GM10847 (cell line): ENCODE measurements around the gene GAD2.

Experiments
- POLR2A ChIP-seq: IDR thresholded peaks from 2 replicates; pipeline ENCODE4 v1.6.1; 2011; ENCODE audit not compliant: insufficient read length; ENCODE audit errors: extremely low read depth

Gene GAD2

DNA sequence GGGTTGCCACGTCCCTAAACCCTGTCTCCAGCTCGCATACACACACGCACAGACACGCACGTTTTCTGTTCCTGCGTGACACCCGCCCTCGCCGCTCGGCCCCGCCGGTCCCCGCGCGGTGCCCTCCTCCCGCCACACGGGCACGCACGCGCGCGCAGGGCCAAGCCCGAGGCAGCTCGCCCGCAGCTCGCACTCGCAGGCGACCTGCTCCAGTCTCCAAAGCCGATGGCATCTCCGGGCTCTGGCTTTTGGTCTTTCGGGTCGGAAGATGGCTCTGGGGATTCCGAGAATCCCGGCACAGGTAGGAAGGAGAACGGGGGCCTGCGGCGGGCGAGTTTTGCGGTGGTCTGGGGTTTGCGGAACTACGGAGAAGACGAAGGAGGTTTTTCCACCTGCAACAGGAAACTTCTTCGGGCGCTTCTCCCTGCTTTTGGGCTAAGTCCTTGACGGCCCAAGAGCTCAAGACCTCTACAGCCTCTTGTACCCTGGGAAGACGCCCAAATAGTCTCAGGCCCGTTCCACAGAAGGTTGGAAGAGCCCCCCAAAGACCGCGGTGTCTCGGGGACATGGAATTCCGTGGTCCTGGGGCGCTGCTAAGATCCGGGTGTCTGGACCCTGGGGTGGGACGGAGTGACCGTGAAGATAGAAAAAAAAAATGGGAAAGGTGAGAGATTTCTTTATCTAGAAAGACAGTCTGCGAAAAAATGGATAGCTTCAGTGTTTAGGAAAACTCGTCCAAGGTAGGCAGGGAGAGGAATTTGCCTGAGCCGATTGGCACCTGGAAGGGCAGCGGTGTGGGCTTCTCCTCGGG lies at the start of gene GAD2:
TSS of gene GAD2 (plus strand) at position 190 of the 811 bp plus-strand sequence. CDS start at position 226, 36 bp downstream.
- no peak for TF ChIP-seq POLR2A

- TF ChIP-seq POLR2A: no peak
Observed at GRCh38 chr10:26169466-26169865, 47.1 kb upstream of the GAD2 start.

DNA sequence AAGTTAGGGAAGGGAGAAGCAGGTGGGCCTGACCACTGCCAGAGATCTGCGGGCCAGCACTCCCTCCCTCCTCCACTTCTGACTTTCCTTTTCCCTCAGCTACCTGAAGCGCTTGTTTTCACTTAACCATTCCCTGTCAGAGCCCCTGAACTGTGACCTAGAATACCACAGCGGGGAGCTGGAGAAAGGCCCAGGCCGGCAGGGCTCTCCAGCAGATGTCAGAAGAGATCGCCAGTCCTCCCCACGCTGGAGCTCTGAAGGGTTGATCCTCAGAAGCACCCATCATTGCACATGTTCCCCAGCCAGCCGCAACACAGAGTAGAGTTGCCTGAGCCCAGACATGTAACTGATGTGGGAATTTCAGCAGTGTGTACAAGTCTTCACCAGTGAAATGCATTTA lies 44.4 kb upstream of the GAD2 start:
- no peak for TF ChIP-seq POLR2A

GRCh38 chr10:26173837-26174236 lies 42.7 kb upstream of the GAD2 start:
- TF ChIP-seq POLR2A: no peak

DNA sequence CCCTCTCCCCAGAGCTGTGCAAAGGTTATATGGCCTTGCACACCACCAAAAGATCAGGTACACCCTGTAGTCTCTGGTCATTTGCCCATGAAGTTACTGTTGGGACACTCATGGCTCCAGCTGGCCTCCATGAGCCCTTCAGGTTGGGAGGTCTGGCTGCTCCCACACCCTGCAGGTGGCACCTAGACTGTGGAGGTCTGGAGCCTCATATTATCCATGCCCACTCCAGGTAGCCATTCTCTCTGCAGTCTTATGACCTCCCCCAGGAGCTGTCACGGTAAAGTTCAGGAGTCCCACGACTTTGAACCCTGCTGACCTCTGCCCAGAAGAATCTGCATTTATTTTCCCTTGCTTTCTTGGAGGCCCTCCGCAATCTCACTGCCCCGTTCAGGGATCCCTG lies 39.2 kb upstream of the GAD2 start:
- TF ChIP-seq POLR2A: no peak

DNA sequence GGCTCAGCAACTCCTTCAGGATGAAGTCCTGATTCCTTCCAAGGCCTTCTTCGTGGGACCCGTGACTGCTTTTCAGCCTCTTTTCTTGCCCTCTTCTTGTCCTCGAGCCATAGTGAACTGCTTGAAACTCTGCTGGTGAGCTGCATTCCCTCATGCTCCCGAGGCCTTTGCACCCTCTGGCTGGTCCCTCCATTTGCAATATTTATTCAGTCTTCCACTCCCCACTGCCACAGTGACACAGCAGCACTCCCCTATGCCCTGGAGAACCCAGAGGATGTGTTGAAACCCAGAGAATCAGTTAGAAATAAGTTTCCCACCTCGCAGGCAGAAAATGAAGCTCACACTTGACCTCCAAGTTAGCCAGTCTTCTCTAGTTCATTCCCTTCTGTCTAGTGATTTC lies 22.3 kb upstream of the GAD2 start:
- no peak for TF ChIP-seq POLR2A

GRCh38 chr10:26197248-26197647 lies 19.3 kb upstream of the GAD2 start:
- no peak for TF ChIP-seq POLR2A

DNA sequence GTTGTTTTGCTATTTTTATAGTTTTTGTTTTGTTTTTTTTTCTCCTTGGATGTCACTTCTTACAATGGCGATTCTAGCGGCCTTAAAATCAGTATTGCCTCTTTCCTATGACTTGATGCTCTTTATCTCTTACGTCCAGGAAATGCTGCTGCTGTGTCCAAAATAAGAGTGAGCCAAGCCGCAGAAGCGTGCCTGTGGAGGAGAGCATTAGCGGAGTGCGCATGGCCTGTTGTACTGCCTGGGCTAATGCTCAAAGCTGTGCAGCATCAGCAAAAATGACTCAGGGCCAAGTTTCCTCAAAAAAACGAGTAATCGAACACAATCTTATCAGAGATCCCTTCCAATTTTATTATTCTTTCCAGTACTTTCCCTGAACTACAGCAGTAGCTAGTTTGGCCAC lies 18.5 kb upstream of the GAD2 start:
- no peak for TF ChIP-seq POLR2A

DNA sequence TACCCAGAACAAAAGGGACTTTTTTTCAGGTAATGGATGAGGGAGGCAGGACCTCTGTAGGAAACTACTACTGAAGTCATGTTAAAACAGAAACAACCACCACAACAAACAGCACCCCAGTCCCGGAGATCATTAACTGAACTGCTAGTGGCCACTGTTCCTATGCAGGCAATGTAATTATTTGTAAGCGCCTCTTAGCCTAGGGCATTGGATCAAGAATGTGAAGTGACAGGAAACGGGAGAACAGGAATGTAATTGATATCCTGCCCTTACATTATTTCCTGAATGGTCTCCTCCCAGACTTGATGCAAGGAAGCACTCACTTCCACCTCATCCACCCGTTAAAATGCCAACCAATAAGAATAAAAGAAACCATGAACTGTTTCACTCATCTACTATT lies 16.7 kb upstream of the GAD2 start:
- TF ChIP-seq POLR2A: no peak

GRCh38 chr10:26205223-26205622 lies 11.4 kb upstream of the GAD2 start:
- TF ChIP-seq POLR2A: no peak

- no peak for TF ChIP-seq POLR2A
Observed at GRCh38 chr10:26211781-26212444, 4.7 kb upstream of the GAD2 start.

DNA sequence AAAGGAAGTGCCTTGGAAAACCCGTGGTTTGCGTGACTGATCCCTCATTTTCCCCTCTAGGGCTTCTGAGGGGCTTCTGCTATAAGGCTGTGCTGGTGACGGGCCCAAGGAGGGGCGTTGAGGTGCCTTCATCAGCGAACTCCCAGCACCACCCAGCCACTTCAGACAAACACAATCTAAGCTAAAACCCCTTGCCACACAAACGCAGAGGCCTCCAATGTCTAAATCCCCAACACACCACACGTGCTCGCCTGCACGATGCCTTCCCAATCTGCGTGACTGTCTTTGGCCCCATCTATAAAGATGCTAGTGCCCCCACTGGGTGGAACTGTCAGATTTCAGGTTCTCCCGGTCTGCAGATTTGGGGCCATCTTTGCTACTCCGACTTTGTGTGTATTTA lies 4.1 kb upstream of the GAD2 start:
- no peak for TF ChIP-seq POLR2A

GRCh38 chr10:26213157-26213800 lies 3.3 kb upstream of the GAD2 start:
- TF ChIP-seq POLR2A: no peak

GRCh38 chr10:26214004-26214403 lies 2.6 kb upstream of the GAD2 start:
- no peak for TF ChIP-seq POLR2A

DNA sequence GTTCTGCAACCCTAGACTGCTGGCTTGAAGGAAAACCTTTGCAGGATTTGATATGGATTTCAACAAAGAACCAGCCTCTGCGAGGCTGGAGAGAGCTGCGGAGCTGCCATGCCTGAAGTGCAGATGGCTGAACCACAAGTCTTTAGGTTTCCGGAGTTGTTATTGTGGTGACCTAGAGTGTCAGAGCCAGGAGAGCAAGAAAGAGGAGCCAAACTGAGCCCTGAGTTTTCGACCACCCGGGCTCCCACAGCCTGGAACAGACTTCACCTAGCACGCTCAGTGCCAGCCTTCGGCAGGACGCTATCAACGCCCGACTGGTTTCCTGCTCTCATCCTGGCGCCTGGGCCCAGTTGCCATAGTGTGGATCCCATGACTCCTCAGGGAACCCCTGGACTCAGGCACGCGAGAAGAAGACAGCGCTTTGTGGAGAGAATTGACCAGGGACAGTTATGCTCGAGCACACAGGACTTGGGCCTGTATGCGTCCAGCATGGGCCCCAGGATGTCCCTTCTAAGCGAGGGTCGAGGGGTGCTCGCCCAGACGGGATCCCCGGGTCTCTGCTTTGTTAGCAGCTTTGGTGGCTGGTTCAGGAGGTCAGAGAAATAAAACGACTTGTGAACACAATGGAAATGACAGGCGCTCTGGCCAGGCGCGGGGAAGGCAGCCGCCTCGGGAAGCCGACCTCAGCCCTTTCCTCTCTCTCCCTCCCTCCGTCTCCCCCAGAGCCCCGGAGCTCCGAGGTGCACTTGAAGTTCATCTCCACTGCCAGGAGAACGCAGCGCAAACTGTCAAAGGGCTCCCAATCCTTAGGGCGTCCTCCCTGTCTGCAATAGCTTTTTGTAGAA lies 1.8 kb upstream of the GAD2 start:
- TF ChIP-seq POLR2A: no peak
